WI38 (cell line): ENCODE results near the gene SRGAP3.

ENCODE experiments used
- H3K4me3 ChIP-seq: 2 replicates; pipeline ENCODE4 v1.5.1; 2011; ENCODE audit warnings: low read depth, mild to moderate bottlenecking, control low read depth, low read length
- CTCF ChIP-seq: IDR thresholded peaks from 2 replicates; pipeline ENCODE4 v1.5.1; 2012; ENCODE audit warnings: low read depth, mild to moderate bottlenecking, control low read depth, low read length

SRGAP3 gene

GRCh38 chr3:8932507-8932906 is 316.9 kb downstream of the SRGAP3 start:
- TF ChIP-seq CTCF = no peak
- no peak overlapping the region for H3K4me3 ChIP-seq

GRCh38 chr3:8931342-8931741 is 318.1 kb downstream of the SRGAP3 start:
- no peak for TF ChIP-seq CTCF
- no peak overlapping the region for H3K4me3 ChIP-seq
